ENCODE results near the gene FGFR4. TPM values are rescaled to one million over a fixed set of nuclear protein-coding genes. Genes with fewer than 3 reads are reported as not detected.
A peak's percentile ranks its signal among the peaks of the same experiment; 100 is the strongest.

The FGFR4 gene
- polyA plus RNA-seq, 6 donors from 2014 or later: 0.39 to 0.58 TPM; not detected in 4

DNA sequence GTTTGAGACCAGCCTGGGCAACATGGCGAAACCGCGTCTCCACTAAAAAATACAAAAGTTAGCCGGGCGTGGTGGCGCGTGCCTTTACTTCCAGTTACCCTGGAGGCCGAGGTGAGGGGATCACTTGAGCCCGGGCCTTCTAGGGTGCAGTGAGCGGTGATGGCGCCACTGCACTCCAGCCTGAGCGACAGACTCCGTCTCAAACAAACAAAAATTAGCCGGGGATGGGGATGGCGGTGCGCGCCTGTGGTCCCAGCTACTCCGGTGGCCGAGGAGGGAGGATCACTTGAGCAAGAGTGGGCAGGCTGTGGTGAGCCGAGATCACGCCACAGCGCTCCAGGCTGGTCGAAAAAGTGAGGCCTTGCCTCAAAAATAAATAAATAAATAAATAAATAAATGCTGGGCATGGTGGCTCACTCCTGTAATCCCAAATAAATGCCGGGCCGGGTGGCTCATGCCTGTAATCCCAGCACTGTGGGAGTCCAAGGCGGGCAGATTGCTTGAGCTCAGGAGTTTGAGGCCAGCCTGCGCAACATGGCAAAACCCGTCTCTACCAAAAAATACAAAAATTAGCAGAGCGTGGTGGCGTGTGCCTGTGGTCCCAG is 30.8 kb downstream of the FGFR4 start:
- H3K27me3 Mint-ChIP-seq: no peaks in the 10 kb centered on the region
- no peaks in the 10 kb centered on the region for H3K9me3 Mint-ChIP-seq
- ATAC-seq (ENCODE audit: low read depth in 2 of 2): no peak
- no peaks in the 10 kb centered on the region for H3K36me3 Mint-ChIP-seq
- peak overlapping the region in 2 of 6 donors; percentile 68 to 78 for H3K27ac Mint-ChIP-seq
- peak overlapping the region in 4 of 8 donors; percentile 19 to 78 (median 64) for H3K4me3 Mint-ChIP-seq
- peaks cover 9 to 17% (median 12%) of the 10 kb centered on the region in 3 donors for H3K4me1 Mint-ChIP-seq
- DNase-seq: no peak

DNA sequence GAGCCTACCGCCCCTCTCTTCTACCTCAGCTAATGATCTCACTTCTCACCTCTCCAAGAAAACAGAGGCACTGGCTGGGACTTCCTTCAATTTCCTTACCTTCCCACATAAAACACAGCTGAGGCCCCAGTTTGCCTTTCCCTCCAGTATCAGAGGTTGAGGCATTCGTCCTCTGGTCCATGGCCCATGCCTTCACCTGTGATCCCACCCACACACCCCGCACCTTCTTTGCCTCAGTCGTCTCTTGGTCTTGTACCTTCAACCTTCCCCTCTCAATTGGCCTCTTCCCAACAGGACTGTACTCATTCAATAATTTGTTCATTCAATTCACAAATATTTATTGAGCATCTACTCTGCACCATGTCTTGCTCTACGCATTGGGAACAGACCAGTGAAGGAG is 35.9 kb downstream of the FGFR4 start:
- Mint-ChIP-seq H3K36me3 (no peaks in the 10 kb centered on the region), H3K4me1 (peaks cover 15 to 33% (median 18%) of the 10 kb centered on the region in 3 donors)

DNA sequence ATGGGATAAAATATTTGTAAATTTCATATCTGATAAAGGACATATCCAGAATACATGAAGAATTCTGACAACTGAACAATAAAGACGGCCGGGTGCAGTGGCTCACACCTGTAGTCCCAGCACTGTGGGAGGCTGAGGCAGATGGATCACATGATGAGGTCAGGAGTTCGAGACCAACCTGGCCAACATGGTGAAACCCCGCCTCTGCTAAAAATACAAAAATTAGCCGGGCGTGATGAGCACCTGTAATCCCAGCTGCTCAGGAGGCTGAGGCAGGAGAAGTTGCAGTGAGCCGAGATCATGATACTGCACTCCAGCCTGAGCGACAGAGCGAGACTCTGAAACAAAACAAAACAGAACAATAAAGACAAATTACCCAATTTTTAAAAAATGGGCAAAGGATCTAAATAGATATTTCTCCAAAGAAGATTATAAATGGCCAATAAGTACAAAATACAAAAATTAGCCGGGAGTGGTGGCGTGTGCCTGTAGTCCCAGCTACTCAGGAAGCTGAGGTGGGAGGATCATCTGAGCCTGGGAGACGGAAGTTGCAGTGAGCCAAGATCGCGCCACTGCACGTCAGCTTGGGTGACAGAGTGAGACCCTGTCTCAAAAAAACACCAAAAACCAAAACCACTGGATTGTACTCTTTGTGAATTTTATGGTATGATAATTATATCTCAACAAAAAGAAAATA is 37.2 kb downstream of the FGFR4 start:
- no peaks in the 10 kb centered on the region for H3K9me3 Mint-ChIP-seq
- no peaks in the 10 kb centered on the region for H3K27me3 Mint-ChIP-seq
- DNase-seq (no peak), ATAC-seq (ENCODE audit: low read depth in 2 of 2) (peak; percentile 66 to 76)
- H3K4me3 Mint-ChIP-seq: peak overlapping the region in 7 of 8 donors; percentile 11 to 84 (median 51)
- H3K27ac Mint-ChIP-seq: peak overlapping the region; percentile 53 to 90 (median 84)
- no peaks in the 10 kb centered on the region for H3K36me3 Mint-ChIP-seq
- H3K4me1 Mint-ChIP-seq: peaks cover 15 to 39% (median 26%) of the 10 kb centered on the region in 3 donors

More for the DNA sequence above, 35.9 kb downstream of the FGFR4 start:
- H3K4me3 Mint-ChIP-seq: peak overlapping the region in 1 of 8 donors; percentile 62
- no peaks in the 10 kb centered on the region for H3K9me3 Mint-ChIP-seq
- ATAC-seq (ENCODE audit: low read depth in 2 of 2): no peak
- DNase-seq: no peak
- peak overlapping the region in 2 of 6 donors; percentile 51 to 57 for H3K27ac Mint-ChIP-seq
- H3K27me3 Mint-ChIP-seq: no peaks in the 10 kb centered on the region

DNA sequence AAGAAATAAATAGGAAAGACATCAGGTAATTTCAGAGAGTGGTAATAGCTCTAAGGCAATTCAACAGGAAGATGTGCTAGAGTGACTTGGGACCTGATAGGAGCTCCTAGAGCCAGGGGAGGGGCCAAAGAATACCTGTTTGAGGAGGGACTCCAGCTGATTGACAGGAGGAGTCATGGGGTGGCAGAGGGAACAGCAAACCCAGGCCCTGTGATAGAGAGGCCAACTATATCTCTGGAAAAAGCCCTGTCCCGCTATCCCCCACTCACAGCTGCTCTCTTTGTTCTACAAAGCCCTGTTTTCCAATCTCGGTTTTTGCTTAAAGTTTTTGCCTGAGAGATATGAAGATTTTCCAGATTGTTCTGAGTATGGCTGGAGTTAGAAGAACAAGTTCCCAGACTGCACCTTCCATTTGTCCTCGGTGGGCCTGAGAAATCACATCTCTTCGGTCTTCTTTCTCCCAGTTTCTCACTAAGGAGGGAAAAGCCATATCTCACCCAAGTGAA is 37.8 kb downstream of the FGFR4 start:
- ATAC-seq (ENCODE audit: low read depth in 2 of 2) (peak; percentile 70 to 75), DNase-seq (no peak)
- no peaks in the 10 kb centered on the region for H3K27me3 Mint-ChIP-seq
- peak overlapping the region in 5 of 8 donors; percentile 20 to 84 (median 56) for H3K4me3 Mint-ChIP-seq
- no peaks in the 10 kb centered on the region for H3K9me3 Mint-ChIP-seq
- peaks cover 21 to 46% (median 32%) of the 10 kb centered on the region in 3 donors for H3K4me1 Mint-ChIP-seq
- peak overlapping the region; percentile 65 to 90 (median 83) for H3K27ac Mint-ChIP-seq
- no peaks in the 10 kb centered on the region for H3K36me3 Mint-ChIP-seq

DNA sequence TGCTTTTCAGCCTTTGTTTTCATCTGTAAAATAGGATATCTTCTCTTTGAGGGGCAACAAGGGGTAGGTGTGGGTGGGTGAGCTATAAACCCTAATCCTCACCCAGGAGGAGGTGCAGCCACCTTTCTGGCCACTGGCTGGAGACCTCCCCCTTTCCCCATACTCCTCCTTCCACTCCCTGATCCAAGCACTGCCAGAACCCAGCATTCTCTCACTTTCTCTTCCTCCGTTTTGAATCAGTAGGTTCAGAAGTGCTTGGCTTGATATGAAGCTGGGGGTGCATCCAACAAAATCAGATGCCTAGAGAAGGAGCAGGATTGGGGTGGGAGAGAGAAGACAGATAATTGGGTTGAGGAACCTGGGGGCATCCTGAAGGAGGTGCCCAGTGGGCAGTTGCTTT is 40.1 kb downstream of the FGFR4 start:
- no peak for ATAC-seq (ENCODE audit: low read depth in 2 of 2)
- no peaks in the 10 kb centered on the region for H3K27me3 Mint-ChIP-seq
- H3K4me1 Mint-ChIP-seq: peaks cover 30 to 63% (median 42%) of the 10 kb centered on the region in 3 donors
- H3K4me3 Mint-ChIP-seq: no peak overlapping the region
- no peak for DNase-seq
- peak overlapping the region in 1 of 6 donors; percentile 62 for H3K27ac Mint-ChIP-seq
- no peaks in the 10 kb centered on the region for H3K36me3 Mint-ChIP-seq
- no peaks in the 10 kb centered on the region for H3K9me3 Mint-ChIP-seq

DNA sequence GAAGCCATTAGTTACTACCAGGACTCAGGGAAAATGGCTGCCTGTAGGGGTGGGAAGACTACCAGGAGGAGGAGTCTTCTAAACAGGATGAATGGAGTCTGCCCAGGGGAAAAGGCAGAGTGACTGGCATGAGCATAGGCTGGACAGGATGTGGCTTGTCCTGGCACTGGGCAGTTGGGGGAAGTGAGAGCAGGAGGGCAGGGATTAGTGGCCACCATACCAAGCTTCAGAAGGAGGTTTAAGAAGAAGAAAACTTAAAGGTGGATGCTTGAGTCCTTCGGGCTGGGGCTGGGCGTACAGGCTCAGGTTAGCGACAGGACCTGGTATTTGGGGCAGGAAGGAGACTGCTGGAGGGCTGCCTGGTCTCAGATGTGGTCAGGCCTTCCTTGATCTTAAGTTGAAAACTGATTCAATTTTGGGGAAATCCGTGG is 41.9 kb downstream of the FGFR4 start:
- Mint-ChIP-seq H3K27me3 (no peaks in the 10 kb centered on the region), H3K27ac (peak overlapping the region in 3 of 6 donors; percentile 53 to 73 (median 66))
- no peak for DNase-seq

DNA sequence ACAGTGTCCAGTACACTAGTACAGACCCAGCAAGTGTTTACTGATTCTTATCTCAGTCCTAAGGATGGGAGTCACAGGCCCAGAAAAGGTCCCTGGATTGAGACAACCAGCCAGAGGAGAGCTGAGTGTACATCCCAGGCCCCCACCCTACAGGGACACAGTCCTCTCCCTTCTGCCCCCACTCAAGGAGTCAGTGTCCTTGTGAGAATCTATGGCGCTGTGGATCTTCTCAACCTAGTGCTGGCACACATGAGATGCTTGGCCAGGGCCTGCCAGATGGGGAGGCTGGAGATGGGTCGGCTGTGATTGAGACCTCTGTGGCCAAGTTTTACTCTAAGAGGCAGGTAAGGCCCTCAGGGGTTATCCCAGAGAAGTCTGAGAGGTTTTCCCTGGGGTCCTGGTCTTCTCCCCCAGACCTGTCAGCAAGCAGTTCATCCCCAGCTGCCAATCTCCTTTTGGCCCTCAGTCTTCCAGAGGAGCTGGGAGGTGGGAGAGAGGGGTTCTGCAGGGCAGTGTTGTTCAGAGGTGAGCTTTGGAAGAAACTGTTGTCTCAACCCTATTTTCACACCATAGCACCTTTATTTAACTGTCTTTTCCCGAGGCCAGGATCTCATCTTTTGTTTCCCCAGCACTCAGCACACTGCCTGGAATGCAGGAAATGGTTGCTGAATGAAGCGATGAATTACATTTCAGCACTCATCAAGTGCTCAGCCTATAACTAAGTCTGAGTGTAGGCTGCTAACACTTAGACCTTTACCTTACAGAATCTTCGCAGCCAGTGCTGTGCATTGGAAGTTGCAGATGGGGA is 43.7 kb downstream of the FGFR4 start:
- ATAC-seq (ENCODE audit: low read depth in 2 of 2): no peak
- peak overlapping the region in 3 of 6 donors; percentile 56 to 83 (median 77) for H3K27ac Mint-ChIP-seq
- H3K4me3 Mint-ChIP-seq: peak overlapping the region in 5 of 8 donors; percentile 37 to 73 (median 69)
- peaks cover 18 to 44% (median 33%) of the 10 kb centered on the region in 3 donors for H3K4me1 Mint-ChIP-seq
- no peaks in the 10 kb centered on the region for H3K27me3 Mint-ChIP-seq
- H3K36me3 Mint-ChIP-seq: peaks cover 2 to 3% of the 10 kb centered on the region in 2 donors
- DNase-seq: no peak
- no peaks in the 10 kb centered on the region for H3K9me3 Mint-ChIP-seq

More for the DNA sequence above, 41.9 kb downstream of the FGFR4 start:
- Mint-ChIP-seq H3K4me1 (peaks cover 30 to 53% (median 41%) of the 10 kb centered on the region in 3 donors), H3K36me3 (no peaks in the 10 kb centered on the region), H3K9me3 (no peaks in the 10 kb centered on the region), H3K4me3 (no peak overlapping the region)
- ATAC-seq (ENCODE audit: low read depth in 2 of 2): no peak

DNA sequence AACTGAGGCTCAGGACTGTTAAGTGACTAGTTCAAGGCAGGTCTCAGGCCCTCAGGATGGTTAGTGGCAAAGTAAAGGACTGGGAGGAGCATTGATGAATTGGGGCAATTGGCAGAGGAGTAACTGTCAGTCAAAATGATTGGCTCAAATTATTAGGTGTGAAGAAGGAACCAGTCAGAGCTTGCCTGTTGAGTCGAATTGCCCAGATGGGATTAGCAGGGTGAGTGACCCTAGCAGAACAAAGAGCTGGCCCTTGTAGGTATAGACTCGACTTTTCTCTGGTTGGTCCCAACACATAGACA is 44.3 kb downstream of the FGFR4 start:
- Mint-ChIP-seq H3K27ac (peak overlapping the region in 4 of 6 donors; percentile 56 to 88 (median 80)), H3K9me3 (no peaks in the 10 kb centered on the region), H3K4me1 (peaks cover 21 to 46% (median 36%) of the 10 kb centered on the region in 3 donors), H3K27me3 (no peaks in the 10 kb centered on the region), H3K4me3 (peak overlapping the region in 6 of 8 donors; percentile 48 to 83 (median 72)), H3K36me3 (peaks cover 6 to 8% of the 10 kb centered on the region in 2 donors)
- no peak for DNase-seq
- no peak for ATAC-seq (ENCODE audit: low read depth in 2 of 2)

DNA sequence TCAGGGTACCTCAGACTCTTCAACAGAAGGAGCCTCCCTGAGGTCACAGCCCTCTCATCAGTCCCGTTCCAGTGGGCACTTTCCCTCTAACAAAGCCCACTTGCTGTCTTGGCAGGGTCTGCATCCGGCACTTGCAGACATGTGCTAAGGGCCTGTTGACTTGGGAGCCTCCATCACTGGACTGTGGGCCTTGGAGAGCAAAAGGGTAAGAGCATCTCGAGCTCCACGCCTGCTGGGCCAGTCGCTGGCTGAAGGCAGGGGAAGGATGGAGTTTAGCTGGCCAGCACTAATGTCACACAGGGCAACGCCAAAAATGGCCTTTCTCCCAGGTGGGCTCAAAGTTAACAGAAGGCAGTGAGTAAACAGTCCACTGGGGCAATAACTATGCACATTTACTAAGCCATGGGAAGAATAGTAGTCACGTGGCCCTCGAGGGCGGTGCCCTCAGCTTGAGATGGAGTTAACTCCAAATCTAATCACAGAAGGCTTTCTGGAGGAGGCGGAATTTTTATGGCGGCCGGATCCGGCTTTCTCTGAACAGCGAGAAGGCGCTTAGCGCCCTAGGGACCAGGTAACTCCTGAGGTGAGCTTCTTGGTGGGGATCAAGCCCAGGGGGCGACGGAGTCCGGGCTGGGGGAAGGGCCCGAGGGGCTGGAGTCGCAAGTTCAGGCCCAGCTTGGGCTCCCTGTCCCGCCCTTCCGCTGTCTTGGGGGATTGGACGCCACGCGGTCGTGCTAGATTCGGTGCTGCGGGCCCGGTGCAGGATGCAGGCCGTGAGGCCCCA is 44.8 kb downstream of the FGFR4 start:
- Mint-ChIP-seq H3K9me3 (no peaks in the 10 kb centered on the region), H3K27ac (peak overlapping the region; percentile 63 to 94 (median 86)), H3K4me1 (peaks cover 21 to 44% (median 38%) of the 10 kb centered on the region in 3 donors), H3K27me3 (no peaks in the 10 kb centered on the region), H3K36me3 (peaks cover 6 to 8% of the 10 kb centered on the region in 2 donors), H3K4me3 (peak overlapping the region; percentile 43 to 88 (median 74))
- DNase-seq: no peak
- ATAC-seq (ENCODE audit: low read depth in 2 of 2): no peak

DNA sequence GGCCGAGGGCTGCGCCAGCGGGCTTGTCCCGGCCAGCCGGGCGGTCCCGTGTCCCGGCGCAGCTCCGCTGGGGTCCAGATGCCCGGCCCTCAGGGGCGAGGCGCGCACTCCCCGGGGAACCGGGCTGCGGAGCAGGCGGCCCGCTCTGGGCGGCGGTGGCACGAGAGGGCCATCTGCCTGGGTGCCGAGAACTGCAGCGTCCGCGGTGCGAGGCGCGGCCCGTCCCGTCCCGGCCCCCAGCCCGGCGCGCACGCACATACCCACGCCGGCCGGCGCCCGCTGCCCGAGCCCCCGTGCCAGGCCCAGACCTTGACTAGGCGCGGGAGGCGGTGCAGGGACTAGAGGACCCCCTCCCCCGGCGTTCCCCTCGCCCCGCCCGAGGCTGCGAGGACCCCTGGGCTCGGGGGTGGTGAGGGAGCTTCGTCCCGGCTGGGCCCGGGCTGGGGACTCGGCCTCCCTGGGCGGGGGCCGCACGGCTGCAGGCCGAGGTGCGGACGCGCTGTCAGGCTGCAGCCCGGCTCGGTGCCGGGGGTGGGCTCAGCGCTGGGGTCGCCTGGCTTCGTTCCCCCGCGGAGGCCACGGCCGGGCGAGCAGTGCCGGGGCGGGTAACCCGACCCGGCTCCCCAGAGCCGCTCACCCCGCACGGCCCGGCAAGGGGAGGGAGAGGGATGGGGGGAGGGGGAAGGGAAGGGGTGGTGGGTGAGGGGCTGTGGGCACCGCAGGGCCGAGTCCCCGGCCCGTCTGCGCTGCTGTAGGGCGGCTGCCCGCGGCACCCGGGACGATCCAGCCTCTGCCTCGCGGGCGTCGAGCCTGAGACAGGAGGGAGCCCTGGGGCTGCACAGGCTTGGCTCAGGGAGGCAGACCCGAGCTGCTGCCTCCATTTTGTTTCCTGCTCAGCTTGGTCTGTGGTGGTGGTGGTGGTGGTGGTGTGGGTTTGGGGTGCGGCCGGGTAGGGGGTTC is 45.7 kb downstream of the FGFR4 start:
- Mint-ChIP-seq H3K27me3 (no peaks in the 10 kb centered on the region), H3K27ac (peak overlapping the region in 3 of 6 donors; percentile 84 to 92 (median 86)), H3K9me3 (no peaks in the 10 kb centered on the region), H3K4me1 (peaks cover 24 to 49% (median 43%) of the 10 kb centered on the region in 3 donors), H3K36me3 (peaks cover 6 to 8% of the 10 kb centered on the region in 2 donors), H3K4me3 (peak overlapping the region; percentile 66 to 88 (median 82))
- peak; percentile 44 to 48 for ATAC-seq (ENCODE audit: low read depth in 2 of 2)
- DNase-seq: no peak

DNA sequence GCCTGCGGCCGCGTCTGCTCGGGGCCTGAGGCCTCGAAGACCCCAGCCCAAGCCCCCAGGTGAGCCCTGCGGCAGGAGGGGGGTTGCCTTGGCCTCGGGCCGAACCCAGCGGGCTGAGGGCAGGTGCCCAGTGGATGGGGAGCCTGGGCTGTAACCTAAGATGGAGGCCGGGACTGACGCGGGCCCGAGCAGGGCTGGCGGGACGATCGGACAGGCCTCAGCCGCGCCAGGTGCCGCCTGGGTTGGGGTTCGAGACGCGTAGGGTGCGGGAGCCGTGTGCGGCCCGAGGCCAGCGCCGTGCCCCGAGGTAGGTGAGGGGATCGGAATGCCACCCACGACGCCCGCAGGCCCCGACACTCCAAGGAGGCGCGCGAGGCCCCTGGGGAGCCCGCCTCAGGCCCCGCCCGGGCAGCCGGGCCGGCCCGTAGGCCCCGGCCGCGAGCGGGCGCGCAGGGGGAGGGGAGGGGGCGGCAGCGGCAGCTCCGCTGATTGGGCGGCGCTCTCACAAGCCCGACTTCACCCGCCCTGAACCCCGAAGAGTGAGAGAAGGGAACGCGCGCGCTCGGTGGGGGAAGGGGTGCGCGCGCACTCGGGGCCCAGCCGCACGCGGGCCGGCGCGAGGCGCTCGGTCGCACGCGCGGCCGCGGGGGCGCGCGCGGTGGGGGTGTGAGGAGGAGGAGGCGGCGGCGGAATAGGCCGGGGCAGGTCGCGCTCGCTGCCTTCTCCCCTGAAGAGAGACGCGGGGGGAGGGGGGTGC is 46.6 kb downstream of the FGFR4 start, which contains the start of gene NSD1:
NSD1 (plus strand) TSS at position 678 of the 757 bp plus-strand sequence. CDS start 1,331 bp downstream, outside the sequence.
- Mint-ChIP-seq H3K4me1 (peaks cover 24 to 50% (median 42%) of the 10 kb centered on the region in 3 donors), H3K27ac (peak within 1 kb of the TSS; percentile 44 to 92 (median 84)), H3K9me3 (no peaks in the 10 kb centered on the region), H3K27me3 (no peaks in the 10 kb centered on the region), H3K4me3 (peak within 1 kb of the TSS; percentile 79 to 93 (median 88)), H3K36me3 (peaks cover 6 to 8% of the 10 kb centered on the region in 2 donors)
- DNase-seq (peak; percentile 90), ATAC-seq (ENCODE audit: low read depth in 2 of 2) (peak; percentile 66 to 70)

Measured in naive B cell (primary cell).